ENCODE results near the gene THY1. TPM values are rescaled to one million over a fixed set of nuclear protein-coding genes. Genes with fewer than 3 reads are reported as not detected.

THY1 gene
- total and polyA plus RNA-seq, 5 experiments from 2014 or later = not detected

DNA sequence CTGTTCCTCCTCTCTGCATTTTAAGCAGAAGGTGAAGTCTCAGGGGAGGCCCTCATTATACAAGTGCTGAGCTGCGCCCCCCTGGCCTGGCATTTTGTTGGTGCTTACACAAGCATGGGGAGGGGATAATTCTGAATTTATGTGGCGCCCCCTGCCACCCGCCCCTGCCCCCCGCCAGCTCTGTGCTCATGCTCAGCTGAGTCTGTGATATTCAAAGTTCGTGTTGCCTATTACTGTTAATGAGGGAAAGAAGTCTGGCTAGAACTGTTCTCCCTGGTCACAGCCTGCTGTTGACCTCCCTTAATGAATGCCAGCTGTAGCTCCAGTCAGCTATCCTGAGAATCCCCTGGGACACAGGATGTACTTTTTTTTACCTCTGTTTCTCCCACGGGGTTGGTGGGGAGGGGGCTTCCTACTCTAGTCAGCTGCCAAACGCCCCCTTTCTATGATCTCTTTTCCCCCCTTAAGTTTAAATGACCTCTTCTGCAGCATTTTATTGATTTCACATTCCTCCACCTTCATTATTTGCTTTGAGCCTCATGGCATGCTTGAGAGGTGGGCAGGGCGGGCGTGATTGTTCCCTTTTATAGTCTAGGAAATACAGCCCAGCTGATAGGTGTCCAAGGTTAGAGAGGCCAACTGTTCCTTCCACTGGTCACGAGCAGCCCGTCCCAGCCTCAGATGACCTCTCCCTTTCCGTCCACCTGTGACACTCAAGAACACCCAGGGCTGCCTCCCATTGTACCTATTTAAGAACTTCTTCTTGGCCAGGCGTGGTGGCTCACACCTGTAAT lies 53.6 kb downstream of the THY1 start:
- Mint-ChIP-seq H3K4me1 (peaks cover 7 to 20% (median 11%) of the 10 kb centered on the region in 4 donors), H3K4me3 (no peak overlapping the region), H3K27ac (no peak overlapping the region), H3K36me3 (no peaks in the 10 kb centered on the region), H3K9me3 (no peaks in the 10 kb centered on the region), H3K27me3 (peaks cover 31 to 68% (median 40%) of the 10 kb centered on the region in 5 donors)
- POLR2A ChIA-PET = no interaction called here
- ATAC-seq (no peak), DNase-seq (peak in 1 of 10 donors; percentile 34)

DNA sequence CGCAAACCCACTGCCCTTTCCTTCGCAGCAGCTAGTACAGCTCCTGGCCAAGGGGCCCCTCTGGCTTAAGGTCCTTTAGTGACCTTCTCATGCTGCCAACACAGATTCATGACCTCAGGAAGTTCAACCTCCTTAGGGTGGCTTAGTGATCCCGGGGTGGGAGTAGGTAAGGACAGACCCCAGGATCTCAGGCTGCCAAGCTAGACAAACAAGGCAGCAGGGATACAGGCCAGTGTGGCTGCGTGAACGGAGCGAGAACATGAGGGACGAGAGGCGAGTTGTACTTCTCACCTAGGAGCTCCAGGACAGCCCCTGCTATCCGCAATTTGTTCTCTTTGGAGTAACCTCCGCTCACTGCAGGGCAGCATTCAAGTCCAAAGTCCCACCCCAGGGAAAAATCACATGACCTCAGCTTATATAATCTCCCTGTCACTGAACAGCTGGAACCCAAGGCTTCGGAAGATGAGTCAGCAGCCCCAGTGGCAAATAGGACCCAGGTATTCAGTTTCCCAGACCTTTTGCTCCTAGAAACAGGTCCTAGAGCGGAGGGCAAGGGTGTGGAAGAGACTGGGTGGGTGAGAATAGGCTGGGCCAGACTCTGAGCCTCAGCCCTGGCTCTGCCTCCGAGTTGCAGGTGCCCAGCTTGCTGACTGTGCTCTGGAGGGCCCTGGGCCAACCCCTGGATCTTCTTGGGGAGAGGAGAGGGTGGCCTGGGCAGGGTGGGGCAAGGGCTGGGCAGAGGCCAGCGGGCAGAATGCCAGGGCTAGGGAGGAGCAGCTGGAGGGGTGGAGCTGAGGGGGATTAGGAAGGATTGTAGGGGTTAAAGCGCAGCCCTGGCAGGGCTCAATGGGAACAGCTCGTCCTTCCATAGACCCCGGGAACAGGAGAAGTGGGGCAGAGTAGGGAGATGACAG lies 54.6 kb downstream of the THY1 start:
- Mint-ChIP-seq H3K4me3 (no peak overlapping the region), H3K27me3 (peaks cover 31 to 70% (median 40%) of the 10 kb centered on the region in 5 donors), H3K4me1 (peaks cover 5 to 14% (median 8%) of the 10 kb centered on the region in 4 donors), H3K9me3 (no peaks in the 10 kb centered on the region), H3K27ac (no peak overlapping the region), H3K36me3 (no peaks in the 10 kb centered on the region)
- POLR2A ChIA-PET = no interaction called here
- peak in 1 of 10 donors; percentile 21 for DNase-seq
- ATAC-seq = no peak

DNA sequence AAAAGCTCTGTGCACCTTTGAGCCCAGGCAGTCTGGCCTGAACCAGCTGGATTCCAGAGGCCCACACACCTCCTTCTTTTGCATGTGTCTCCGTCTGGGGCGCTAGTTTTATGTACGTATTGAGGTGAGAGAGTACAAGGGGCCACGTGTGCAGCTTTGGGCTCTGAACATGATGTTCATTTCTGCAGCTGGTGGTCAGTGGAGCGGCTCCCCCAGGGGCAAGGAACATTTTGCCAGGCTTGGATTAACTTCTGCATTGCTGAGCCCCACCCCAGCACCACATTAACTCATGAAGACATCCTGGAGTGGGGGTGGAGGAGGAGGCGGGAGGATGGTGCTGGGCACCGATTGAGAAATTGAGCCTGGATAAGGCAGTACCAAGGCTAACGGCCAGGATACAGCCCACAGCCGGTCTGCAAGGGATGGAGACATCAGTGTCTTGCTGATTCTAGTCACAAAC lies 55.3 kb downstream of the THY1 start:
- no peak for ATAC-seq
- Mint-ChIP-seq H3K4me3 (no peak overlapping the region), H3K27ac (no peak overlapping the region), H3K4me1 (peaks cover 8 to 14% (median 10%) of the 10 kb centered on the region in 4 donors), H3K27me3 (peaks cover 32 to 76% (median 40%) of the 10 kb centered on the region in 5 donors), H3K36me3 (no peaks in the 10 kb centered on the region), H3K9me3 (no peaks in the 10 kb centered on the region)
- peak in 1 of 10 donors; percentile 24 for DNase-seq
- POLR2A ChIA-PET = interaction anchor here (0.9 kb wide), 1 partner anchor 14 kb away, joined by 3 read pairs; the partner anchor contains the start of gene USP2

Other genes with a start within 250 kb of the THY1 start
- under 1 TPM; 0.42 to 0.55 TPM for gene NHERF4, start 237.7 kb downstream of the THY1 start, total RNA-seq
- gene NHERF4, start 237.7 kb downstream of the THY1 start, polyA plus RNA-seq = not detected
- gene CBL, start 216.8 kb downstream of the THY1 start, total RNA-seq = 10 to 100 TPM; 46.9 to 51.6 TPM
- gene CBL, start 216.8 kb downstream of the THY1 start, polyA plus RNA-seq = 10 to 100 TPM; 11.5 to 16.1 (median 12.2) TPM
- under 1 TPM; 0.33 to 0.55 TPM for gene MCAM, start 106.0 kb downstream of the THY1 start, total RNA-seq
- gene MCAM, start 106.0 kb downstream of the THY1 start, polyA plus RNA-seq = 1 to 10 TPM in 1 of 3 donors, under 1 TPM in 2; 0.35 to 1.2 (median 0.65) TPM
- 10 to 100 TPM; 19.8 to 21.1 TPM for gene RNF26, start 88.6 kb downstream of the THY1 start, total RNA-seq
- gene RNF26, start 88.6 kb downstream of the THY1 start, polyA plus RNA-seq = 10 to 100 TPM; 37.0 to 45.9 (median 39.6) TPM
- gene C1QTNF5, start 82.3 kb downstream of the THY1 start, total RNA-seq = not detected
- gene C1QTNF5, start 82.3 kb downstream of the THY1 start, polyA plus RNA-seq = not detected
- not detected for gene MFRP, start 76.5 kb downstream of the THY1 start, total RNA-seq
- not detected for gene MFRP, start 76.5 kb downstream of the THY1 start, polyA plus RNA-seq
- gene USP2, start 41.5 kb downstream of the THY1 start, total RNA-seq = under 1 TPM; 0.16 to 0.23 TPM
- under 1 TPM in 1 of 3 donors, not detected in 2; 0.13 TPM for gene USP2, start 41.5 kb downstream of the THY1 start, polyA plus RNA-seq